GM19324 (cell line): ENCODE results near the gene YPEL2.
"Not testable (repeated sequence)": the region's sequence is repeated elsewhere in the genome, so short reads cannot be mapped to it uniquely, and the experiment has no call there.

Experiments
- ATAC-seq: cut with Tn5 transposase; IDR thresholded peaks from one replicate; pipeline ENCODE4 v1.9.1; 2021; ENCODE audit warnings: mild to moderate bottlenecking, moderate library complexity; ENCODE audit not compliant: unreplicated experiment, low FRiP score

YPEL2 gene, protein sequence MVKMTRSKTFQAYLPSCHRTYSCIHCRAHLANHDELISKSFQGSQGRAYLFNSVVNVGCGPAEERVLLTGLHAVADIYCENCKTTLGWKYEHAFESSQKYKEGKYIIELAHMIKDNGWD

DNA sequence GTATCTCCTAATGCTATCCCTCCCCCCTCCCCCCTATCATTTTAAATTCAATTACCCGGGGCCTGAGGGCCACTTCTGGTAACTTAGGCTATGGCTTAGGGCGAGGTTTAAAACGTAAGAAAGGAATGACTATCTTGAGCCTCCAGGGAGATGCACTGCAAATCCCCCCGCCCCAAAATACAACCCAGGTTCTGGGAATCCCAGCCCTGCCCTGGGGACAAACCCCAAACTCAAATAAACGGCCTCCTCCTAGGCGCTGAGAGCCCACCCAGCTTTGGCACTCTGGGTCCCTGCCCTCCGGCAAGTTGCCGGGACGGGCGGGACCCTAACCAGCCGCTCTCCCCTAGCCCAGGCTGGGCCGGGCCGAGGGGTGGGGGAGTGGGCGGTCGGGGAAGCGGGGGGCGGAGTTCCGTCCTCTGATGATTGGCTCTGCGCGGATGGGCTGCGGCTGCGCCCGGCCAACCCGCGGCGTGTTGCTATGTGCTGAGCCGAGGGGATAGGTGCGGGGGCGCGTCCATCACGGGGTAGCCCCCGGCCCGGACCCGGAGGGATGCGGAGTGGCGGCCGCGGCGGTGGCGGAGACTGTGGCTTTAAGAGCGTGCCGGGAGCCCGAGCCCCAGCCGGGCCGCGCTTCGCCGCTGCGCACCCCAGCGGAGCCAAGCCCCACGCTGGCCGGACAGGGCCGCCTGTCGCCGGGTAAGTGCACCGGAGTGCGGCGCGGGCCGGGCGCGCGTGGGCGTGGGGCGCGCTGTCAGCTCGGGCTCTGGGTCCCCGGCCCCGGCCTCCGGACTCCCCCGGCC is at the start of gene YPEL2:
YPEL2 (plus strand) TSS at position 527 of the 800 bp plus-strand sequence. CDS start 21,755 bp downstream, outside the sequence.
- ATAC-seq, result peak; percentile 94

DNA sequence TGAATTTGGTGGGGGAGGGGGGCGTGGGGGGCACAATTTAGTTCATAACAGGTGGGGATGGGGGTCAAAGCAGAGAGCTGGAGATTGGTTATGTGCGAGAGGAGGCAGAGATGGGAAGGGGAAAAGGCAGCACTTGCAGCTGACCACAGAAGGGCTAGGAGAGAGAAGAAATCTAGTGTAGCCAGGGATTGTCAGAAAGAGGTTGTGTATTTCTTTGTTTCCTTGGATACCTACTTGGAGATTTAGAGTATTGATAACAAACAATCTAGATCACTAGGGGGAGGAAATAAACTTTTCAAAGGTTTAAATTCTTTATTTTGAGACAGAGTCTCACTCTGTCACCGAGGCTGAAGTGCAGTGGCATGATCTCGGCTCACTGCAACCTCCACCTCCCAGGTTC is 47.1 kb upstream of the YPEL2 start:
- no peak for ATAC-seq

DNA sequence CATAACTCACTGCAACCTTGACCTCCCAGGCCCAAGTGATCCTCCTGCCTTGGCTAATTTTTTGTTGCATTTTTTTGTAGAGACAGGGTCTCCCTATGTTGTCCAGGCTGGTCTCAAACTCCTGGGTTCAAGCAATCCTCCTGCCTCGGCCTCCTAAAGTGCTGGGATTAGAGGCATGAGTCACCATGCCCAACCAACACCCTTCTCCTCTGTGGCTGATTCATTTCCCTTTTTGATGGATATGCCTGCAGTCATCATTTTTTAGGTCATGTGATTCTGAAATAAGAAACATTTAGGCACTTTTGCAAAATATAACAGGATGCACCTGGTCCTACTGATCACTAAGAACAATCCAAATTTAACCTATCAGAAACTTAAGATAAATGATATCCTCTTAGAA is 44.0 kb upstream of the YPEL2 start:
- no peak for ATAC-seq

DNA sequence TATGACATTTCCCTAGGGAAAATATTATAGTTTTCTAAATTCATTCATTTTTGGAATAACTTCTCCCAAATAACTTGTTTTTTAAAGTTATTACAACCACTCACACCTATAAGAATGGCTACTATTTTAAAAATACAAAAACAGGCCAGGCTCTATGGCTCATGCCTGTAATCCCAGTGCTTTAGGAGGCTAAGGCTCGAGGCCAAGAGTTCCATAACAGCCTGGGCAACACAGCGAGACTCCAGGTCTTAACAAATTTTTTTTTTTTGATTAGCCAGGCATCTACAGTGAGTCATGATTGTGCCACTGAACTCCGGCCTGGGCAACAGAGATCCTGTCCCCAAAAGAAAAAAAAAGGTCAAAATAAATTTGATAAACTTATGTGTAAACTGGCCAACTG is 43.6 kb upstream of the YPEL2 start:
- ATAC-seq, result no peak

DNA sequence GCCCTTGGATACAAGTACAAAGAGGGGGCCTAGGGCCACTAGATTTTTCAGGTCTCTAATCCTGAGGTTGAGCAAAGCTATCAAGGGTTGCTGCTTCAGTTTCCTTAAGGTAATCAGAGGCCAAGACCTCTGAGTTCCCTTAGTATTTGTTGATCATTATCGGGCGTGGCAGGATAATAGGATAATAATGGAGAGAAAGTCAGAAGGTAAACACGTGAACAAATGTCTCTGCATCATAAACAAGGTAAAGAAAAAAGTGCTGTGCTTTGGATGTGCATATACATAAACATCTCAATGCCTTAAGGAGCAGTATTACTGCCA is 41.5 kb upstream of the YPEL2 start:
- ATAC-seq, result no peak

DNA sequence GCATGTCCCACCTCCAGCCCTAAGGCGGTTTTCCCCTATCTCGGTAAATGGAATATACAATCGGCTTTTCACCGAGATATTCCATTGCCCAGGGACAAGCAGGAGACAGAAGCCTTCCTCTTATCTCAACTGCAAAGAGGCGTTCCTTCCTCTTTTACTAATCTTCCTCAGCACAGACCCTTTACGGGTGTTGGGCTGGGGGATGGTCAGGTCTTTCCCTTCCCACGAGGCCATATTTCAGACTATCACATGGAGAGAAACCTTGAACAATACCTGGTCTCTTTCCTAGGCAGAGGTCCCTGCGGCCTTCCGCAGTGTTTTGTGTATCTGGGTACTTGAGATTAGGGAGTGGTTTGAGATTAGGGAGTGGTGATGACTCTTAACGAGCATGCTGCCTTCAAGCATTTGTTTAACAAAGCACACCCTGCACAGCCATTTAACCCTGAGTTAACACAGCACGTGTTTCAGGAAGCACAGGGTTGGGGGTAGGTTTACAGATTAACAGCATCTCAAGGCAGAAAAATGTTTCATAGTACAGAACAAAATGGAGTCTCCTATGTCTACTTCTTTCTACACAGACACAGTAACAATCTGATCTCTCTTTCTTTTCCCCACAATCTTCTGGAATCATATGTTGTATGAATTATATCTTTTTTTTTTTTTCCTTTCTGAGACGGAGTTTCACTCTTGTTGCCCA is 41.0 kb upstream of the YPEL2 start:
- not testable (repeated sequence) for ATAC-seq

DNA sequence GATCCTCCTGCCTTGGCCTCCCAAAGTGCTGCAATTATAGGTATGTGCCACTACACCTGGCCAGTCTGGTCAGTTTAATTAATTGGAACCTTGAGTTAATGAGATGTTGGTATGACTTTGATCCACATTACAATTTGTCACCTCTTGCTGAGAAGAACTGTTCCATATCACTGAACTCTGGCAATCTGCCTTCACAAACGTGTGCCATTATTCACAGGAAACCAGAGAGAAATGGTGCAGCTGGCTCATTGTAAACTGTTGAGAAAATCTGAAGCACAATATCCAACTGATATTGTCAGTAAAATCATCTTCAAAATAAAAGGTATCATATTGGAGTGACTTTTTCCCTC is 39.3 kb upstream of the YPEL2 start:
- no peak for ATAC-seq

DNA sequence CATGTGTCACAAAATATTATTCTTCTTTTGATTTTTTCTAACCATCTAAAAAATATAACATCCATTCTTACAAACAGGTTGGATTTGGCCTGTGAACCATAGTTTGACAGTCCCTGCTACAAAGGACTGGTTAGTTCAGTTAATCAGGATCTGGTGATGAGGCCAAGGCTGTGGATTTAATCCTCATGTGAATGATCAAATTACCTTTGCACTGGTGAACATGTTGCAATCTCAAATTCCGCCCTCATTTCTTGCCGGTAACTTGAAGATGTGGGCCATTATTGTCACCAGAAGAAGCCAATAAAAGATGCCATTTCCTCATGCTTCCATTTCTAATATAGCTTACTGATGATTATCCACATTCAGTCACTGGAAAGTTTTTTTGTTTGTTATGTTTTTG is 35.3 kb upstream of the YPEL2 start:
- ATAC-seq, result no peak

DNA sequence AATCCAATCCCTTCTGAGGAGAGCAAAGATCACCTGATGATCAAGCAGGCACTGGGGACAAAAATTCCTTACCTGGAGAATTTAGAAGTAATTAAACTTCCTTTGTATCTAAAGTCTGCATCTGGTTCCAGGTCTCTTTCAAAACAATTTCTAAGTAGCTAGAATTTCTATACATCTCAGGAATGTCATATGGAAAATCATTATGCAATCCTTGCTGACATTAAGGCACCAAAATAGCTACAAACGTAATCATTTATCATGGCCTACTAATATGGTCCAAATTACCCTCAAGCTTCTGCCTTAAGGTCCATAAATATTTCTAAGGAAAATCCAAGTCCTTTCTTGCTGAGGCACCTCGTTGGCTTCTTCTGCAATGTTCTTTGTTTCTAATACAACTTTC is 32.9 kb upstream of the YPEL2 start:
- ATAC-seq, result no peak

DNA sequence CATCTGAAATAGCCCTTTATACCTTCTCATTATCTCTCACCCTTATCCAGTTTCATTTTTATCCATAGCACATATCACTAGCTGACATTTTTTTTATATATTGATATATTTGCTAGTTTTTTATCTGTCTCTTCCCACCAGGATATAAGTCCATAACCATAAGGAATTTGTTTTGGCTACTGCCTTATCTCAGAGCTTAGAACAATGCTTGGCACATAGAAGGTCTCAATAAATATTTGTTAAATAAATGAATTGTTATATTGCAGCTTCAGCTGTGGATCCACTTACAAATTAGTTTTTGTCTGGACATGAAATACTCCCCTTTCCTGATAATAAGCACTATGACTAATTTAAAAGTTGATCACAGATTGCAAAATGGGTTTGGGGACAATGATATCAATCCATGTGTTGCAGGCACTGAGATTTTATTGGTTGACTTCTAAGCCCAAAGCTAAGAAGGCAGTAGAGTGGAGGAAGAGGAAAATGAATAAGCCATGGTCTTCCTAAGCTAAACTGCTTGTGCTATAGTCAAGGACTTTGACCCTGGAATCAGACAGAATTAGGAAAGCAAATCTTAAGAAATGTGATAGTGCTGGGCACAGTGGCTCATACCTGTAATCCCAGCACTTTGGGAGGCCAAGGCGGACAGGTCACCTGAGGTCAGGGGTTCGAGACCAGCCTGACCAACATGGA is 31.9 kb upstream of the YPEL2 start:
- ATAC-seq, result no peak

DNA sequence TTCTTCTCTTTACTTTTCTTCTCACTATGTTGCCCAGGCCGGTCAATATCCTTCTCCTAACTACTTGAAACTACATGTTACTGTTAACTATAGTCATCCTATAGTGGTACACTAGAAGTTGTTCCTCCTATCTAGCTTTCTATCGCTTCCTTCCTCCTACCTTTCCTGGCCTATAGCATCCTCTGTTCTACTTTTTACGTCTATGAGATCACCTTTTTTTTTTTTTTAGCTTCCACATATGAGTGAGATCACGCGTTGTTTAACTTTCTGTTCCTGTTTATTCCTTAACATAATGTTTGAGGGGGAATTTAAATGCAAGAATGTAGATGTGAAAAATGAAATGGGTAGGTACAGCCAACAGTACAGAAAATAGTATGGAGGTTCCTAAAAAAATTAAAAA is 30.5 kb upstream of the YPEL2 start:
- ATAC-seq, result no peak

DNA sequence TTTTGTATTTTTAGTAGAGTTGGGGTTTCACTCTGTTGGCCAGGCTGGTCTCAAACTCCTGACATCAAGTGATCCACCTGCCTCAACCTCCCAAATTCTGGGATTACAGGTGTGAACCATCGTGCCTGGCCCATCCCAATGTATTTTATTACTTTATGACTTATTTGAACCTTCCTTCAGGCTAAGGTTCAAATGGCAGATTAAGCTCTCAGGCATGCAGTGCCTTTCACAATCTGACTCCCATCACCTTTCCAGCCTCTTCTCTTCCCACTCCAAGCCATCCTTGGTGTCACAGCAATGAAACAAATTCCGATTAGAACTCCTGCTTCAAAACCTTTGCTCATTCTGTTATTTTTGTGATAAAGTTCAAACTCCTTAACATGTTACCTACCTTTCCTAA is 26.6 kb upstream of the YPEL2 start:
- ATAC-seq, result no peak

DNA sequence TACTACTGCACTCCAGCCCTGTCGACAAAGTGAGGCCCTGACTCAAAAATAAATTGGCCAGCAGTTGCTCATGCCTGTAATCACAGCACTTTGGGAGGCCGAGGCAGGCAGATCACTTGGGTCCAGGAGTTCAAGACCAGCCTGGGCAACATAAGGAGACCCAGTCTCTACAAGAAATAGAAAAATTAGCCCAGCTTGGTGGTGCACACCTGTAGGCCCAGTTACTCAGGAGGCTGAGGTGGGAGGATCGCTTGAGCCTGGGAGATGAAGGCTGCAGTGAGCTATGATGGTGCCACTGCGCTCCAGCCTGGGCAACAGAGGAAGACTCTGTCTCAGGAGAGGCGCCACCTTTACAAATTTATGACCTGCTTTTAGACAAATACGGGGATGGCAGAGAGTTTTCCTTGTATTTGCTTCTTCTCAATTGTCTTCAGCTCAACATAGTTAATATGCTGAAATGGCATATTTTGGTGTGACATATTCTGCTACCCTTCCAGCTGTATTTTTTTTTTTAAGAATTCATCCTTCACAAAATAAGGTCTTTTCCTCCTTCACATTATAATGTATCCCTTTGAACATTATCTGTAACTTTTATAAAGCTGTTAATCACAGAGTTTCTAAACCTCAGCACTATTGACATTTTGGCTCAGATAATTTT is 21.1 kb upstream of the YPEL2 start:
- no peak for ATAC-seq

DNA sequence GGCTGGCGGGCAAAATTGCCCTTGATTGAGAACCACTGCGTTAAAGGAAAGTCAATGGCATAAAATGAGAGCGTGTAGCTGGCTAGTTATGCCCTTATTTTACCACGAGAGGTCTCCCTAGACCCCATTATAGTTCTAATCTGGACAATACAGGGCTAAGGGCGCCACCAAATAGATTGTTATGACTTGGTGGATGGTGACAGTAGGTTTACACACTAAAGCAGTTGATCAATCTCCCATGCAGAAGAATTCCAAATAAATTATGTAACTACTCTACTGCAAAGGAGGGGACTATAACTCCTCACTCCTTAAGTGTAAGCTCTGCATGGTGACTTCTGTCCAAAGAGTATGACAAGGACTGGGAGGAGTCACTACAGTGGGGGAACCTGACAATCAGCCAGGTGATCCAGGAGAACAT is 20.4 kb upstream of the YPEL2 start:
- ATAC-seq, result no peak

DNA sequence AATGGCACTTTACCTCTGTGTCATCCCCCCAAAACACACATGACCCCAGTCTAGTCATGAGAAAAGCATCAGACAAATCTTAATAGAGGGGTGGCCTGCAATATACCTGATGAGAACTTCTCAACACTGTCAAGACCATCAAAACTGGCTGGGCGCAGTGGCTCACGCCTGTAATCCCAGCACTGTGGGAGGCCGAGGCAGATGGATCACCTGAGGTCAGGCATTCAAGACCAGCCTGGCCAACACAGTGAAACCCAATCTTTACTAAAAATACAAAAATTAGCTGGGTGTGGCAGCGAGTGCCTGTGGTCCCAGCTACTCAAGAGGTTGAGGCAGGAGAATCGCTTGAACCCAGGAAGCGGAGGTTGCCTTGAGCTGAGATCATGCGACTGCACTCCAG is 19.9 kb upstream of the YPEL2 start:
- ATAC-seq, result not testable (repeated sequence)

DNA sequence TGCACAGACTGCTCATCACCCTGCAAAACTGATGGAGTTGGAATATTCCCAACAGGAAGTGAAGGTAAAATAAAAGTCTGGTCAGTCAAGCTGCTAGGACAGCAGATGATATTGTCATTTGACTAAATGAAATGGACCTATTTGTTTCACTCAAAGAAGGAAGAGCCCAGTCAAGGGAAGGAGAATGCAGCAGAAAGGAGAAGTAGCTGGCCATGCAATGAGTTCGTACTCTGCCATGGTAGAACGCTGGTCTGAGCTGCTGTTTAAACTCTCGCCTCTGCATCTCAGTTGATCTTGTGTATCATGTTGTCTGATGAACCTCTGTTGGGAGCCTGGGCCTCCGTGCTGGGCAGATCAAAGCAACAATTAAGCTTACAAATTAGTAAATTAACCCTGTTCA is 15.6 kb upstream of the YPEL2 start:
- ATAC-seq, result no peak

DNA sequence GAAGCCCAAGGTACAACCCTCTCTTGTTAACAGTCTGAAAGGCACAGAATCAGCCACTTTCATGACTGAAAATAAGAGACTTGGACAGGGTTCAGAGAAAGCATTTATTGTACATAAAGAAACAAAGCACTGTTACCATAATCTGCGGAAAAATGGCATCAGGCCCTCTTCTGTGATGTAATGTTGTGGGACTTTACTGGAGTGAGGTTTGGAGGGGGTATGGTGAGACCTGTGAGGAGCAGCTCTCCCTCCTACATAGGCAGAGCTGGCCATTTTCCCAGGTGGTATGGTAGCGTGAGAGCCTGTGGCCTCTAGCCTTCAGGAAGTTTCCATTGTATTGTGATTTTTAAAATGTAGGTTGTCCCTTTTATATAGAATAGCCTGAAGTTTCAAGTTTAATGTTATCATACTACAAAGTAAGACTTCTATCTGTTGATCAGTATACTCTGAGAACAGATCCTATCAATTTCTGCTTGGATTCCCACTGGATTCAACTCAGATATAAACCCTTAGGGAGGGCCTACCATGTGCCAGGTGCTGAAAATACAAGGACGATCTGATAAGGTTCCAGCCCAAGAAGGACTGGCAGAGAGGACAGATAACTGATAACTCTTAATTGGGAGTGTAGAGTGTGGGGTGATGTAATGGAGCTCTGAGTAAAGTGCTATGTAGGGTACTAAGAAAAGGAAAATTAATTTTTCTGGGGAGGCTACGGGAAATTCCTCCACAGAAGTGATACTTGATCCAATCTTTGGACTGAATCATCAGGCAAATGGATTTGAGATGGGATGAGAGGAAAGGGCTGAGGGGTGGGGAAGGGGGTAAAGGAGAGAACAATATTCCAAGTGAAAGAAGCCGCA is 4.1 kb upstream of the YPEL2 start:
- no peak for ATAC-seq

DNA sequence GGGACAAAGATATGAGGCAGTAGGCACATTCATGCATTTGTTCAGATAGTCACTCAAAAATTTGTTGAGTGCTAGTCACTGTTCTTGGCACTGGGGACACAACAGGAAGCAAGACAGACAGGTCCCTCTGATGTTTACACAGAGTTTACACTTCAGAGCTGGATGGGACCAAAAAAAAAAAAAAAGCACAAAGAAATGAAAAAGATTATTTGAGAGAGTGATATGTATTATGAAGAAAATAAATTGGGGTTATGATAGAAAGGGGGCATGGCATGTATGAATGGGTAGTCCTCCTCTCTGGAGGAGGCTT is 3.5 kb upstream of the YPEL2 start:
- no peak for ATAC-seq

DNA sequence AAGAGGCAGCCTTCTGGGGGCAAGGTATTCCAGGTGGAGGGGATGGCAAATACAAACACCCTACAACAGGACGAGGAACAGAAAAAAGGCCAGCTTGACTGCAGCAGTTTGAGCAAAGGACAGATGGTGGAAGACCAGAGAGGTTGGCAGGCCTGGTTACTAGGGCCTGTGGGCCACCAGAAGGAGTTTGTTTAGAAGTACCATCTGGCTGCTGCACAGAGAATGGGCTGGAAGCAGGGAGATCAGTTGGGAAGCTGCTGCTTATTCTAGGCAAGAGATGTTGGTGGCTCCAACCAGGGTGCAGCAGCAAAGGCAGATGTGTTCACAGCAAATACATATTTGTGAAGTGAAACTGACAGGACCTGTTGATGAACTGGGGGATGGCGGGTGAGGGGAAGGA is 2.9 kb upstream of the YPEL2 start:
- no peak for ATAC-seq
